Right atrium auricular region (tissue), 2 donors: ENCODE data around the gene PHACTR2. TPM values are rescaled to one million over a fixed set of nuclear protein-coding genes. Genes with fewer than 3 reads are reported as not detected.

Experiments used
- DNase-seq: peaks from one replicate; pipeline ENCODE4 v3.0.0-alpha.2; 2019; ENCODE audit warnings: low spot score
- H3K27ac ChIP-seq, 2 donors: fragments of 200-600 bp; sonication (generic); 1 replicate in 1 of 2; 2 replicates in 1 of 2; pipeline ENCODE4 v1.5.1; 2016 to 2019
- H3K27me3 ChIP-seq, 2 donors: fragments of 200-600 bp; sonication (generic); one replicate each; pipeline versions ENCODE4 v1.5.1 to v1.6.0; 2017 to 2019
- H3K36me3 ChIP-seq: fragments of 200-600 bp; sonication (generic); one replicate; pipeline ENCODE4 v1.5.1; 2016
- H3K4me1 ChIP-seq, 2 donors: fragments of 200-600 bp; sonication (generic); one replicate each; pipeline versions ENCODE4 v1.5.1 to v1.6.0; 2017 to 2019
- H3K4me3 ChIP-seq, 2 donors: fragments of 200-600 bp; sonication (generic); 1 replicate in 1 of 2; 2 replicates in 1 of 2; pipeline ENCODE4 v1.5.1; 2017 to 2019; ENCODE audit warnings: mild to moderate bottlenecking in 1 of 2, moderate library complexity in 1 of 2
- H3K9me3 ChIP-seq, 2 donors: fragments of 200-600 bp; sonication (generic); one replicate each; pipeline ENCODE4 v1.5.1; 2019
- CTCF ChIP-seq, 2 donors: fragments of 200-600 bp; sonication (generic); IDR thresholded peaks; one replicate each; pipeline ENCODE4 v1.5.1; 2019; ENCODE audit warnings: antibody characterized with exemption in 2 of 2
- total RNA-seq, 2 donors: library from RNA; depleted of rRNA; stranded (reverse); fragments of >200 nt; gene quantifications; one replicate each; pipeline ENCODE4 v1.1.0, GENCODE V29; 2016

PHACTR2 gene
- total RNA-seq, 2 donors from 2014 or later, result 47.6 to 54.4 TPM

- no peak overlapping the region for H3K4me3 ChIP-seq
- DNase-seq, result no peak
- H3K36me3 ChIP-seq, result no peaks in the 10 kb centered on the region
- no peak for TF ChIP-seq CTCF (IDR thresholded peaks at IDR 0.05)
- peaks cover 0 to 59% of the 10 kb centered on the region in 2 donors for H3K4me1 ChIP-seq
- H3K27ac ChIP-seq, result peak overlapping the region; percentile 28 to 41
- no peaks in the 10 kb centered on the region for H3K27me3 ChIP-seq
- no peaks in the 10 kb centered on the region for H3K9me3 ChIP-seq
These were observed 23.1 kb downstream of the PHACTR2 start for GRCh38 chr6:143700684-143701348.

- Histone ChIP-seq H3K36me3 (no peaks in the 10 kb centered on the region), H3K4me3 (no peak overlapping the region), H3K27me3 (no peaks in the 10 kb centered on the region), H3K9me3 (no peaks in the 10 kb centered on the region), H3K4me1 (peaks cover 0 to 51% of the 10 kb centered on the region in 2 donors), H3K27ac (peak overlapping the region; percentile 28 to 38)
- no peak for DNase-seq
- no peak for TF ChIP-seq CTCF (IDR thresholded peaks at IDR 0.05)
These were observed 23.8 kb downstream of the PHACTR2 start for GRCh38 chr6:143701349-143702234.

GRCh38 chr6:143705569-143705968 lies 27.8 kb downstream of the PHACTR2 start:
- Histone ChIP-seq H3K4me3 (no peak overlapping the region), H3K4me1 (peaks cover 0 to 14% of the 10 kb centered on the region in 2 donors), H3K27me3 (no peaks in the 10 kb centered on the region), H3K27ac (no peak overlapping the region), H3K9me3 (no peaks in the 10 kb centered on the region), H3K36me3 (no peaks in the 10 kb centered on the region)
- no peak for TF ChIP-seq CTCF (IDR thresholded peaks at IDR 0.05)
- DNase-seq, result no peak

- Histone ChIP-seq H3K27ac (no peak overlapping the region), H3K4me3 (no peak overlapping the region), H3K36me3 (no peaks in the 10 kb centered on the region), H3K9me3 (no peaks in the 10 kb centered on the region), H3K4me1 (no peaks in the 10 kb centered on the region), H3K27me3 (no peaks in the 10 kb centered on the region)
- no peak for DNase-seq
- TF ChIP-seq CTCF (IDR thresholded peaks at IDR 0.05), result no peak
These were observed 29.9 kb downstream of the PHACTR2 start for GRCh38 chr6:143707697-143708096.

GRCh38 chr6:143708889-143709288 lies 31.1 kb downstream of the PHACTR2 start:
- Histone ChIP-seq H3K27ac (no peak overlapping the region), H3K36me3 (no peaks in the 10 kb centered on the region), H3K4me1 (no peaks in the 10 kb centered on the region), H3K4me3 (no peak overlapping the region), H3K27me3 (no peaks in the 10 kb centered on the region), H3K9me3 (no peaks in the 10 kb centered on the region)
- TF ChIP-seq CTCF (IDR thresholded peaks at IDR 0.05), result no peak
- no peak for DNase-seq
